NCI-H1930 (cell line): ENCODE data around the gene CACNA1F.

Experiments
- DNase-seq, 2 experiments: peaks; one replicate each; lab custom pipeline; 2025; lab: John Stamatoyannopoulos, UW

CACNA1F gene

GRCh38 chrX:49233176-49233575, at the start of gene CACNA1F:
TSS of gene CACNA1F (minus strand) at chrX:49233340. CDS start at chrX:49233309, 31 bp downstream.
- no peak for DNase-seq

GRCh38 chrX:49282647-49283011, 49.5 kb upstream of the CACNA1F start:
- DNase-seq = no peak

GRCh38 chrX:49278081-49278480, 44.9 kb upstream of the CACNA1F start:
- no peak for DNase-seq

- DNase-seq = no peak
These were observed 44.3 kb upstream of the CACNA1F start for GRCh38 chrX:49277535-49277830.

- no peak for DNase-seq
These were observed 43.8 kb upstream of the CACNA1F start for GRCh38 chrX:49276671-49277534.

- DNase-seq = no peak
These were observed 43.1 kb upstream of the CACNA1F start for GRCh38 chrX:49276207-49276606.

GRCh38 chrX:49273181-49273727, 40.1 kb upstream of the CACNA1F start:
- DNase-seq = no peak

GRCh38 chrX:49272421-49272820, 39.3 kb upstream of the CACNA1F start:
- no peak for DNase-seq

GRCh38 chrX:49271341-49271740, 38.2 kb upstream of the CACNA1F start:
- no peak for DNase-seq

- no peak for DNase-seq
These were observed 37.2 kb upstream of the CACNA1F start for GRCh38 chrX:49270249-49270921.

- no peak for DNase-seq
These were observed 36.7 kb upstream of the CACNA1F start, which contains the start of gene PPP1R3F for GRCh38 chrX:49269767-49270248. TSS of gene PPP1R3F (plus strand) at chrX:49269793. CDS start at chrX:49269870, 77 bp downstream.

- peak; percentile 94 to 96 for DNase-seq
These were observed 36.0 kb upstream of the CACNA1F start for GRCh38 chrX:49269010-49269766.

- DNase-seq = no peak
These were observed 35.5 kb upstream of the CACNA1F start for GRCh38 chrX:49268702-49269009.

GRCh38 chrX:49266523-49267445, 33.6 kb upstream of the CACNA1F start:
- no peak for DNase-seq

- DNase-seq = no peak
These were observed 31.3 kb upstream of the CACNA1F start, which contains the start of gene FOXP3 for GRCh38 chrX:49264460-49264859. TSS of gene FOXP3 (minus strand) at chrX:49264710. CDS start at chrX:49258505, 6,205 bp downstream.

GRCh38 chrX:49263631-49264030, 30.5 kb upstream of the CACNA1F start:
- no peak for DNase-seq

- DNase-seq = no peak
These were observed 29.5 kb upstream of the CACNA1F start for GRCh38 chrX:49262603-49263002.

- DNase-seq = no peak
These were observed 27.3 kb upstream of the CACNA1F start for GRCh38 chrX:49260221-49260985.

GRCh38 chrX:49258749-49259124, 25.6 kb upstream of the CACNA1F start:
- DNase-seq = no peak
